ENCODE results near the gene F11R.
"Not testable (repeated sequence)": the region's sequence is repeated elsewhere in the genome, so short reads cannot be mapped to it uniquely, and the experiment has no call there.

F11R gene

DNA sequence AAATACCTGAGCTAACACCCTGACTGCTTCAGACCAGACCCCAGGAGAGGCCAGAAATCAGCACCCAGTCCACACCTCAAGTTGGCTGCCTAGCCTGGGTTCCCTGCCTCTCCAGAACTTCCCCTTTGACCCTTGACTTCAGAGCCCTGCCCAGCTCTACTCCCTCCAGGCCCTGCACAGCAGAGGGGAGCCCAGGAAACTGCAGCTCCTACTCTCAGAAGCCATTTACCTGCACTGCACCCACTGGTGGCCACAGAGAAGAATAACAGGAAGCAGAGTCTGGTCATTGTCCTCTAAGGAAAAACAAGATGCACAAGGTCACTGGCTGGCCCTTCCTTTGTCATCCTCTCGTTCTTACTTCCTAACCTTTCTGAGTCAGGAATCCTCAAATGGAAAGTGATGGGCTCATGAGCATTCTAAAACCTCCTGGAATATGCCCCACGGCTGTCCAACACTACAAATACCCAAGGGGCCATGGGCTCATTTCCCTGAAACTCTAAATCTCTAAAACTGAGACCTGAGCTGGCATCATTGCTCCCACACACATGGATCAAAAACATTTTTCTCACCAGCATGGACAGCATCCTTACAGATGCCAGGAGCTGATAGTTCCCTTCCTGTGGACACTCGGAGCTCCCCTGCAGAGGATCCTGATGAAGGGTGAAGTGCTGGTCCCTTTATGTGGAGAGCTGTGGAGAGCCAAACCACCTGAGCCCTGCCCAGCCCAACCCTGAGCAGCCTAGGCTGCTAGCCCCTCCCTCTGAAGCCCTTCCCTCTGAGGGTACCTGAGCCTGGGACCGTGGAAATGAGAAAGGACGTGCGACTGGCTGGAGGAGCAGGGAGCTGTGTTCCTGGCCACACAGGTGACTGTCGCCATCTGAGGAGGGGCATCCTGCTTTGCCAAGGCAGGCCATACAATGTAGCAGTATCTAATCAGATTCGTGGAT, 66.5 kb downstream of the F11R start, which contains the start of gene ITLN2:
TSS of gene ITLN2 (minus strand) at position 652 of the 947 bp plus-strand sequence. CDS start at position 584, 68 bp downstream.
- POLR2A ChIA-PET (ENCODE audit: low non-redundant PET) = no interaction called here
- peak within 1 kb of the TSS; percentile 90 for H3K27ac ChIP-seq
- CTCF ChIA-PET = interaction anchor here (0.5 to 1.3 kb wide), 5 partner anchors 9 to 65 kb away, joined by 3 to 6 read pairs (median 3); no protein-coding TSS in a partner anchor
- DNase-seq (ENCODE audit: low spot score) = peak; percentile 23
- TF ChIP-seq, protein P1, sequence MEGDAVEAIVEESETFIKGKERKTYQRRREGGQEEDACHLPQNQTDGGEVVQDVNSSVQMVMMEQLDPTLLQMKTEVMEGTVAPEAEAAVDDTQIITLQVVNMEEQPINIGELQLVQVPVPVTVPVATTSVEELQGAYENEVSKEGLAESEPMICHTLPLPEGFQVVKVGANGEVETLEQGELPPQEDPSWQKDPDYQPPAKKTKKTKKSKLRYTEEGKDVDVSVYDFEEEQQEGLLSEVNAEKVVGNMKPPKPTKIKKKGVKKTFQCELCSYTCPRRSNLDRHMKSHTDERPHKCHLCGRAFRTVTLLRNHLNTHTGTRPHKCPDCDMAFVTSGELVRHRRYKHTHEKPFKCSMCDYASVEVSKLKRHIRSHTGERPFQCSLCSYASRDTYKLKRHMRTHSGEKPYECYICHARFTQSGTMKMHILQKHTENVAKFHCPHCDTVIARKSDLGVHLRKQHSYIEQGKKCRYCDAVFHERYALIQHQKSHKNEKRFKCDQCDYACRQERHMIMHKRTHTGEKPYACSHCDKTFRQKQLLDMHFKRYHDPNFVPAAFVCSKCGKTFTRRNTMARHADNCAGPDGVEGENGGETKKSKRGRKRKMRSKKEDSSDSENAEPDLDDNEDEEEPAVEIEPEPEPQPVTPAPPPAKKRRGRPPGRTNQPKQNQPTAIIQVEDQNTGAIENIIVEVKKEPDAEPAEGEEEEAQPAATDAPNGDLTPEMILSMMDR (conservative IDR thresholded peaks at IDR 0.05; ENCODE audit: low read depth) = no peak; the same call in 1 of the 2 replicates

GRCh38 chr1:160953030-160953429, 67.9 kb downstream of the F11R start:
- POLR2A ChIA-PET (ENCODE audit: low non-redundant PET) = no interaction called here
- TF ChIP-seq, protein P1 (conservative IDR thresholded peaks at IDR 0.05; ENCODE audit: low read depth) = no peak
- no peak for DNase-seq (ENCODE audit: low spot score)
- CTCF ChIA-PET = interaction anchor here (1.0 to 1.7 kb wide), 3 partner anchors 23 to 226 kb away, joined by 3 to 5 read pairs (median 4); no protein-coding TSS in a partner anchor
- peak overlapping the region; percentile 90 for H3K27ac ChIP-seq

GRCh38 chr1:160952129-160952510, 68.8 kb downstream of the F11R start:
- TF ChIP-seq, protein P1 (conservative IDR thresholded peaks at IDR 0.05; ENCODE audit: low read depth) = no peak
- ChIA-PET CTCF (interaction anchor here (0.6 to 1.7 kb wide), 8 partner anchors 11 to 790 kb away, joined by 3 to 5 read pairs (median 3); no protein-coding TSS in a partner anchor), POLR2A (ENCODE audit: low non-redundant PET) (no interaction called here)
- DNase-seq (ENCODE audit: low spot score) = peak; percentile 50
- peak overlapping the region; percentile 90 for H3K27ac ChIP-seq

- peak overlapping the region; percentile 90 for H3K27ac ChIP-seq
- POLR2A ChIA-PET (ENCODE audit: low non-redundant PET) = no interaction called here
Observed at GRCh38 chr1:160951443-160952128, 69.4 kb downstream of the F11R start.

GRCh38 chr1:160950657-160951056, 70.3 kb downstream of the F11R start:
- peak overlapping the region; percentile 90 for H3K27ac ChIP-seq
- ChIA-PET POLR2A (ENCODE audit: low non-redundant PET) (no interaction called here), CTCF (interaction anchor here (0.7 kb wide), 1 partner anchor 63 kb away, joined by 3 read pairs; no protein-coding TSS in a partner anchor)
- DNase-seq (ENCODE audit: low spot score) = no peak
- TF ChIP-seq, protein P1 (conservative IDR thresholded peaks at IDR 0.05; ENCODE audit: low read depth) = no peak

More at GRCh38 chr1:160951443-160952128, 69.4 kb downstream of the F11R start:
- peak; percentile 49 for DNase-seq (ENCODE audit: low spot score)
- TF ChIP-seq, protein P1 (conservative IDR thresholded peaks at IDR 0.05; ENCODE audit: low read depth) = no peak; the same call in 1 of the 2 replicates
- CTCF ChIA-PET = interaction anchor here (0.6 to 1.7 kb wide), 9 partner anchors 11 to 790 kb away, joined by 3 to 5 read pairs (median 3); no protein-coding TSS in a partner anchor

GRCh38 chr1:160949881-160950280, 71.1 kb downstream of the F11R start:
- TF ChIP-seq, protein P1 (conservative IDR thresholded peaks at IDR 0.05; ENCODE audit: low read depth) = no peak

DNA sequence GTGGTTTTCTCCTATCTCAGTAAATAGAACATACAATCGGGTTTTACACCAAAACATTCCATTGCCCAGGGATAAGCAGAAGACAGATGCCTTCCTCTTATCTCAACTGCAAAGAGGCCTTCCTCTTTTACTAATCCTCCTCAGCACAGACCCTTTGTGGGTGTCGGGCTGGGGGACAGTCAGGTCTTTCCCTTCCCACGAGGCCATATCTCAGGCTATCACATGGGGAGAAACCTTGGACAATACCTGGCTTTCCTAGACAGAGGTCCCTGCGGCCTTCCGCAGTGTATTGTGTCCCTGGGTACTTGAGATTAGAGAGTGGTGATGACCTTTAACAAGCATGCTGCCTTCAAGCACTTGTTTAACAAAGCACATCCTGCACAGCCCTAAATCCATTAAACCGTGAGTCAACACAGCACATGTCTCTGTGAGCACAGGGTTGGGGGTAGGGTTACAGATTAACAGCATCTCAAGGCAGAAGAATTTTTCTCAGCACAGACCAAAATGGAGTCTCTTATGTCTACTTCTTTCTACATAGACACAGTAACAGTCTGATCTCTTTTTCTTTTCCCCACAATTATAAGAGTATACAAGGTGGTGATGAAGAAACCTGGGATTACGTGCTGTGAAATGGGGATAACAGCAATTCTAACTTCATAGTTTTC, 71.6 kb downstream of the F11R start:
- H3K27ac ChIP-seq; CTCF ChIA-PET; POLR2A ChIA-PET (ENCODE audit: low non-redundant PET); DNase-seq (ENCODE audit: low spot score): not testable (repeated sequence)

More at GRCh38 chr1:160949881-160950280, 71.1 kb downstream of the F11R start:
- no peak for DNase-seq (ENCODE audit: low spot score)
- CTCF ChIA-PET = no interaction called here
- POLR2A ChIA-PET (ENCODE audit: low non-redundant PET) = no interaction called here
- no peak overlapping the region for H3K27ac ChIP-seq

DNA sequence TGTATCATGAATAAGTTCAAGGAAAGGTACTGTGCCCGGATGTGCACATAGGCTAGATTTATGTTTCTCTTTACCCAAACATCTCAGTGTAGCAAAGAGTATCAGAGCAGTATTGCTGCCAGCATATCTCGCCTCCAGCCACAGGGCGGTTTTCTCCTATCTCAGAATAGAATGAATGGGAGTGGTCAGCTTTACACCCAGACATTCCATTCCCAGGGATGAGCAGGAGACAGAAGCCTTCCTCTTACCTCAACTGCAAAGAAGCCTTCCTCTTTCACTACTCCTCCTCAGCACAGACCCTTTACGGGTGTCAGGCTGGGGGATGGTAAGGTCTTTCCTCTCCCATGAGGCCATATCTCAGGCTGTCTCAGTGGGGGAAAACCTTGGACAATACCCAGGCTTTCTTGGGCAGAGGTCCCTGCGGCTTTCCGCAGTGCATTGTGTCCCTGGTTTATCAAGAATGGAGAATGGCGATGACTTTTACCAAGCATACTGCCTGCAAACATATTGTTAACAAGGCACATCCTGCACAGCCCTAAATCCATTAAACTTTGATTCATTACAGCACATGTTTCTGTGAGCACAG, 73.7 kb downstream of the F11R start:
- H3K27ac ChIP-seq; CTCF ChIA-PET; POLR2A ChIA-PET (ENCODE audit: low non-redundant PET); DNase-seq (ENCODE audit: low spot score): not testable (repeated sequence)
